ENCODE data around the gene OR2AT4. TPM values are rescaled to one million over a fixed set of nuclear protein-coding genes. Genes with fewer than 3 reads are reported as not detected.
A peak's percentile ranks its signal among the peaks of the same experiment; 100 is the strongest.

Gene OR2AT4
- total and polyA plus RNA-seq, 2 donors (not counting 3 experiments of a cell fraction or from before 2014, with no cell fraction given), result not detected

GRCh38 chr11:75073459-75074190 is 23.1 kb downstream of the OR2AT4 start:
- BruUV-seq (replicated peaks), result no TSS peak
- no peak for DNase-seq (ENCODE audit: low read depth, low spot score)
- H3K27me3 ChIP-seq (ENCODE audit: control insufficient read depth in 2 of 2, insufficient read depth in 2 of 2, low read length in 2 of 2), result peaks cover 12 to 21% of the 10 kb centered on the region in 2 experiments
- dilution Hi-C loops (cut with MboI; ENCODE audit: extremely low pct_ligation_motif_present, low sequenced_read_pairs), result no loop called here
- H3K4me3 ChIP-seq (replicated peaks in 1 of 3; ENCODE audit: insufficient read depth in 1 of 3, low read depth in 1 of 3, low read length in 3 of 3), result no peak overlapping the region
- no peak overlapping the region for H3K9ac ChIP-seq (replicated peaks; ENCODE audit: extremely low read depth, insufficient read depth, low read length)
- no peak for FAIRE-seq
- H4K20me1 ChIP-seq (replicated peaks; ENCODE audit: control insufficient read depth, extremely low read depth, insufficient read depth, low read length), result no peaks in the 10 kb centered on the region
- TF ChIP-seq FOS (IDR thresholded peaks at IDR 0.05; ENCODE audit: borderline replicate concordance, insufficient read depth, low read length), result no peak
- TF ChIP-seq, protein P1, sequence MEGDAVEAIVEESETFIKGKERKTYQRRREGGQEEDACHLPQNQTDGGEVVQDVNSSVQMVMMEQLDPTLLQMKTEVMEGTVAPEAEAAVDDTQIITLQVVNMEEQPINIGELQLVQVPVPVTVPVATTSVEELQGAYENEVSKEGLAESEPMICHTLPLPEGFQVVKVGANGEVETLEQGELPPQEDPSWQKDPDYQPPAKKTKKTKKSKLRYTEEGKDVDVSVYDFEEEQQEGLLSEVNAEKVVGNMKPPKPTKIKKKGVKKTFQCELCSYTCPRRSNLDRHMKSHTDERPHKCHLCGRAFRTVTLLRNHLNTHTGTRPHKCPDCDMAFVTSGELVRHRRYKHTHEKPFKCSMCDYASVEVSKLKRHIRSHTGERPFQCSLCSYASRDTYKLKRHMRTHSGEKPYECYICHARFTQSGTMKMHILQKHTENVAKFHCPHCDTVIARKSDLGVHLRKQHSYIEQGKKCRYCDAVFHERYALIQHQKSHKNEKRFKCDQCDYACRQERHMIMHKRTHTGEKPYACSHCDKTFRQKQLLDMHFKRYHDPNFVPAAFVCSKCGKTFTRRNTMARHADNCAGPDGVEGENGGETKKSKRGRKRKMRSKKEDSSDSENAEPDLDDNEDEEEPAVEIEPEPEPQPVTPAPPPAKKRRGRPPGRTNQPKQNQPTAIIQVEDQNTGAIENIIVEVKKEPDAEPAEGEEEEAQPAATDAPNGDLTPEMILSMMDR (IDR thresholded peaks at IDR 0.05; ENCODE audit: extremely low read depth in 1 of 2, insufficient read depth in 1 of 2, low read depth in 1 of 2, low read length in 2 of 2), result peak in 1 of 2 donors; percentile 5
- H3K9me1 ChIP-seq (replicated peaks; ENCODE audit: control insufficient read depth, extremely low read depth, insufficient read depth, low read length), result no peaks in the 10 kb centered on the region
- ChIA-PET CTCF (interaction anchor here (1.1 to 1.7 kb wide), 5 partner anchors 9 to 131 kb away, joined by 3 to 6 read pairs (median 5); no protein-coding TSS in a partner anchor), POLR2A (no interaction called here)
- no peaks in the 10 kb centered on the region for H3K79me2 ChIP-seq (ENCODE audit: control insufficient read depth, insufficient read depth, low read length)
- no peak overlapping the region for H2AFZ ChIP-seq (ENCODE audit: low read depth, low read length)
- intact Hi-C loops (cut with micrococcal nuclease), result no loop called here
- H3K4me2 ChIP-seq (ENCODE audit: insufficient read depth, low read length), result no peak overlapping the region
- no peaks in the 10 kb centered on the region for H3K4me1 ChIP-seq (ENCODE audit: control insufficient read depth, extremely low read depth, insufficient read depth, low read length)
- no peaks in the 10 kb centered on the region for H3K36me3 ChIP-seq (ENCODE audit: control insufficient read depth in 2 of 2, extremely low read depth in 1 of 2, insufficient read depth in 2 of 2, low read length in 2 of 2)
- no peaks in the 10 kb centered on the region for H3K9me3 ChIP-seq (replicated peaks; ENCODE audit: control insufficient read depth, insufficient read depth, low read length)
- H3K27ac ChIP-seq (ENCODE audit: insufficient read depth, low read depth, low read length), result no peak overlapping the region

GRCh38 chr11:75072582-75072981 is 24.1 kb downstream of the OR2AT4 start:
- DNase-seq (ENCODE audit: low read depth, low spot score) (no peak), FAIRE-seq (no peak)
- Histone ChIP-seq H3K27ac (ENCODE audit: insufficient read depth, low read depth, low read length) (no peak overlapping the region), H3K9me3 (replicated peaks; ENCODE audit: control insufficient read depth, insufficient read depth, low read length) (no peaks in the 10 kb centered on the region), H4K20me1 (replicated peaks; ENCODE audit: control insufficient read depth, extremely low read depth, insufficient read depth, low read length) (no peaks in the 10 kb centered on the region), H3K36me3 (ENCODE audit: control insufficient read depth in 2 of 2, extremely low read depth in 1 of 2, insufficient read depth in 2 of 2, low read length in 2 of 2) (no peaks in the 10 kb centered on the region), H3K9ac (replicated peaks; ENCODE audit: extremely low read depth, insufficient read depth, low read length) (no peak overlapping the region), H3K27me3 (ENCODE audit: control insufficient read depth in 2 of 2, insufficient read depth in 2 of 2, low read length in 2 of 2) (peaks cover 12 to 22% of the 10 kb centered on the region in 2 experiments), H3K4me2 (ENCODE audit: insufficient read depth, low read length) (no peak overlapping the region), H3K9me1 (replicated peaks; ENCODE audit: control insufficient read depth, extremely low read depth, insufficient read depth, low read length) (no peaks in the 10 kb centered on the region), H3K79me2 (ENCODE audit: control insufficient read depth, insufficient read depth, low read length) (no peaks in the 10 kb centered on the region), H3K4me1 (ENCODE audit: control insufficient read depth, extremely low read depth, insufficient read depth, low read length) (no peaks in the 10 kb centered on the region), H3K4me3 (replicated peaks in 1 of 3; ENCODE audit: insufficient read depth in 1 of 3, low read depth in 1 of 3, low read length in 3 of 3) (no peak overlapping the region), H2AFZ (ENCODE audit: low read depth, low read length) (no peak overlapping the region)
- BruUV-seq (replicated peaks), result no TSS peak
- intact Hi-C loops (cut with micrococcal nuclease), result no loop called here
- dilution Hi-C loops (cut with MboI; ENCODE audit: extremely low pct_ligation_motif_present, low sequenced_read_pairs), result no loop called here
- TF ChIP-seq GATA2 (IDR thresholded peaks at IDR 0.05; ENCODE audit: insufficient read depth, insufficient read length, low read depth, low read length) (no peak), EZH2 (IDR thresholded peaks at IDR 0.05; ENCODE audit: borderline replicate concordance, low read depth, low read length, severe bottlenecking) (no peak), POLR2AphosphoS5 (IDR thresholded peaks at IDR 0.05; ENCODE audit: insufficient read depth, low read depth, low read length) (no peak), POLR2A (IDR thresholded peaks at IDR 0.05; ENCODE audit: low read depth, low read length) (no peak), JUN (IDR thresholded peaks at IDR 0.05; ENCODE audit: borderline replicate concordance, insufficient read depth, insufficient read length, low read depth) (no peak), MAX (IDR thresholded peaks at IDR 0.05; ENCODE audit: insufficient read depth, insufficient read length) (no peak)
- TF ChIP-seq, protein P1 (IDR thresholded peaks at IDR 0.05; ENCODE audit: extremely low read depth in 1 of 2, insufficient read depth in 1 of 2, low read depth in 1 of 2, low read length in 2 of 2), result no peak
- ChIA-PET CTCF (interaction anchor here (1.1 to 1.7 kb wide), 5 partner anchors 8 to 132 kb away, joined by 3 to 6 read pairs (median 5); no protein-coding TSS in a partner anchor), POLR2A (no interaction called here)
